Measurements from ENCODE around the gene RPTOR.

The RPTOR gene

DNA sequence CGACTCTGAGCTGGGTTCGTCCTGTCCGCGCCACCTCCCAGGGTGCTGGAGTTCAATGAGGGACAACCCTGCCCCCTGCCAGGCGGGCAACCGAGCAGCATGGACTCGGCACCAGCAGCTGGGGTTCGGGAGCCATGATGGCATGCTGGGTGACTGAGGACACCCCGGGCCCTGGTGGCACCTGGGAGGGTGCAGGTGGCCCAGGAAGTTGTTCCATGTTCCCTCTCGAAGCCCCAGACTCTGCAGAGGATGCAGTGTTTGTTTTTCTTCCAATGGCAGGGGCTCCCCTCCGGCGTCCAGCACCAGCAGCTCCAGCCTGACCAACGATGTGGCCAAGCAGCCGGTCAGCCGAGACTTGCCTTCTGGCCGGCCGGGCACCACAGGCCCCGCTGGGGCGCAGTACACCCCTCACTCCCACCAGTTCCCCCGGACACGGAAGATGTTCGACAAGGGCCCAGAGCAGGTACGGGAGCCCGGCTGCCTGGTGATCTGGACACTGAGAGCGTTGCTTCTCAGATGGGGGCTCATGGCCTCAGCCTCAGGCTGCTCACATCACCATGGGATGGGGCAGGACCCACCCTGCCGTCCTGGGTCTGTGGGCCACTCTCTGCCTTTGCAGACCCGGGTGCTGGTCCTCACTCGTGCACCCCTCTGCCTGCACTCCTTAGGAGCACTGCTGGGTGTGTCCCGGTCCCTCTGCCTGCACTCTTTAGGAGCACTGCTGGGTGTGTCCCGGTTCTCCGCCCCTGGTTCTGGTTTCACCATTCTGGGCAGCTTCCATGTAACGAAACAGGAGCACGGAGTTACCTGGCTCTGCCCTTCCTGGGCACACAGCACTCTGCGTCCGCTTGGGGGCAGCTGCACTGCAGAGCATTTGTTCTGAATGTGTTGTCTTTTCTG lies 378.8 kb downstream of the RPTOR start:
- DNase-seq: no peak

DNA sequence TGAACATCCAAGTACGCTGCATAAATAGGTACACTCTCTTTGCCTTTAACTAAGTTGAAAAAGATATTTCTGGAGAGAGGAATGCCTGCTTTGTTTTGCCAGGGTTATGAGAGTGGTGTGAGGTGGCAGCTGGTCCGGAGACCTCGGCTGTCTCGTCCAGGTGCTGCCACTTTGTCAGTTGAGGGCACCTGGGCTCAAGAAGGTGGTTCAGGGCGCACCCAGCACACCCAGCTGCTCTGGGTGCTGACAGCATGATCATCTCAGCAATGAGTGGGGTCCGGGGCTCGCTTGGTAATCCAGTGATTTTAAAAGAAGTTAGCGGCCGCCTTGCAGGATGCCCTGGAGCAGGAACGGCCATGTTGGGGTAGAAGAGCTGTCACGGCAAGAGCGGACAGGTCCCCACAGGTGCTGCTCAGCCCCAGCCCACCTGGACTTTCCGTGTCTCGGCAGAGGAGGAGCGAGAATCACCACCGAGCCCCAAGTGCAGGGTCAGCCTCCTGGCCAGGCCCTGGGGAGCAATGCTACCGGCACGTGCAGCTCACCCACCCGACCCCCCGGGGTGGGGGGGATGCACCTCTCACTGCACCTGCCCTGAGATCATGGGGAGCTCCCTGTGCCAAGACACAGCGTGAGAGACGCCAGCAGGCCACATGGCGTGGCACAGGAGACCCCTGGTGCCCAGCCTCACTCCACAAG lies 379.6 kb downstream of the RPTOR start:
- no peak for DNase-seq

DNA sequence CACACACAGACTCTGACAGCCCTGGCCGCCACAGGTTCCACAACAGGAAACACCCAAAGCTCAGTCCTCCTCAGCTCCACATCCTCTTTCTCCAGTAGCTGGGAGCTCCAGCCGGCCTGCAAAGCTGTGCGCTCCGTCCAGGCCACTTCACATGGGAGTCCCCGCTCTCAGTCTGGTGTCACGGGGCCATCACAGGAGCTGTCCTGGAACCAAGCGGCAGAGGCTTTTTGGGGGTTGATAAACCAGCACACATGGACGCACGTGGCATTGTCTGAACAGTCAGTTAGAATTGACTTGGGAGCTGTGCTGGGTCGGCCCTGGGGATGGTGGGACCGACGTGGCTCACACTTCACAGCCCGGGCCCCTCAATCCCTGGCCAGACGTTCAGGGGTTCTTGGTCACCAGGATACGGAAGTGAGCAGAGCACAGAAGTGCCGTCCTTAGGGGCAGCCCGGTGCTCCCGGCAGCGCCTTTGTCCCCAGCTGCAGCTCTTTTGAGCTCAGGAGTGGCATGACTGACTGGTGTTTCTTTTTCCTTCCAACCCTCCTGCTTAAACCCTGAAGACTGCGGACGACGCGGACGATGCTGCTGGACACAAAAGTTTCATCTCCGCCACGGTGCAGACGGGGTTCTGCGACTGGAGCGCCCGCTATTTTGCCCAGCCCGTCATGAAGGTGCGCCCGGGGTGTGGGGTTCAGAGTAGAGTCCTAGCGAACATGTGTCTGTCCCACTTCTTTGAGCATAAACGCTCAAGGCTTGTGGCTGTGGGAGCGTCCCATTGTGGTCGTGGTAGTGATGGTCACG lies 380.4 kb downstream of the RPTOR start:
- DNase-seq: no peak

DNA sequence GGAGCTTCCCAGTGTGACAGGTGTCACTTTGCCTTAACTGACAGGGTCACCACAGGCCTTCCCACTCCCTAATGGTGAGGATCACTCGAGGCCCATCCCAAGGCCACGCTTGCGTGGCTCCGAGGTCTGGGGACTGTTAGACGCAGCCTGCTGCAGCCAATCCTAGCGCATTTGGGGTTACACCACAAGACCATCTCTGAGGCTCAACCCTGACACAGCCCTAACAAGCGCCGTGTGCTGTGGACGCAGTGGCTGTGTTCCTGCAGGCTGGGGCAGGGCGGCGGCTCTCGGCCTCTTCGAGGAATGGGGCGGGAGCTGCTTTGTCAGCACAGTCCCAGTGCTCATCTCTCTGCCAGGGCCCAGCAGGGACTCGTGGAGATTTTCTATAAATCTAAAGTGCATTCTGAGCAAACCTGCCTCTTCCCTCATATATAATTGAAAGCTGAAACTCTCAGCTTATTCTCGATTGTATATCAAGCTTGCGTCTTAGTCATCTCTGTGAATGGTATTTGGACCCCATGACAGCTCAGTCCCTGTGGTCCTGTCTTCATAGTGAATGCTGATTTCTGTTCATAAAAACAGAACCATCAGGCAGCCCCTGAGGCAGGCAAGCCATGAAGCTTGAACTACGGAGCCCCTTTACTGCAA lies 381.2 kb downstream of the RPTOR start:
- DNase-seq: no peak

DNA sequence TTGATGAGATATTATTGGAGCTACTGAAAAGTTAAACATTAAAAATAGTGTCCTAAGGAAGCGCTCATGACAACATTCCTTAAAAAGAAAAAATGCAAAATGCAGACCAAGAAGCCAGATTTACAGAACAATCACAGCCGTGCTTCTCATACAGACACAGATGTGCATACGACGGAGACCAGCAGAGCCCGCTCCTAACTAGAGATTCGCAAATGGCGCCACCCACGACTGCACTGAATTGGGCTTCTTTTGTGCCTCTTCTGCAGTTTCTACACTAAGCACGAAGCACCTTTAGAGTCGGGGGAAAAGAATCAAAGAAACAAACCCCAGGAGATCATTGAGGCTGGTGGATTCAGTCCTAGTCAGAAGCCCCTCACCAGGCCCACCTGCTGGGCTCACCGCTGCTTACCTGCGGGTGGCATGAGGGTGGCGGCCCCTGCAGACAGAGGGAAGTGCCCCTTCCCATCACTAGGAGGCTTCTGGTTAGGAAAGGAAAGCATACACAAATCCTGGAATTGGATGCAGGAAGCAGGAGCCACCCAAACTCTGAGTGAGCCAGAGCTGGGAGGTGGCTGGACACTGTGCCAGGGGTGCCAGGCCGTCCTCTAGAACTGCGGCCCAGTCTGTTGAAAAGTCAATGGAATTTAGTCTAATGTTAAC lies 382.1 kb downstream of the RPTOR start:
- no peak for DNase-seq

DNA sequence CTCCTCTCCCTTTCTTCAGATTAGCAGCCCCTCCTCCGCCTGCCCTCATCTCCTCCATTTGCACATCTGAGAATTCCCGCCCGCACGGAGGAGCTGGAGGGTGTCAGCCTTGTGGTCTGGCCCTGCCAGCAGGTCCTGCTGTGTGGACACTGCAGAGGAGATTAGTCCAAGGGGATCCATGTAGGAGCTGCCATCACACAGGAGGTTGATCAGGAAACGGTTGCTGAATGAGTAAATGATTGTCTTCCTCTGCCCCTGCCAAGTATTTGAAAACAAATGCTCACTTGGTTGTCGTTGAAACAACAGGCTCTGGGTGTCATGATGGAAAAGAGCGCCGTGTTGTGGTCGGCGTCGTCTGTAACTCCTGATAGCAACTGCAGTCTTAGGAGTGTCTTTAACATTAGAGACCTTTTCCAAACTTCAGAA lies 383.2 kb downstream of the RPTOR start:
- no peak for DNase-seq

DNA sequence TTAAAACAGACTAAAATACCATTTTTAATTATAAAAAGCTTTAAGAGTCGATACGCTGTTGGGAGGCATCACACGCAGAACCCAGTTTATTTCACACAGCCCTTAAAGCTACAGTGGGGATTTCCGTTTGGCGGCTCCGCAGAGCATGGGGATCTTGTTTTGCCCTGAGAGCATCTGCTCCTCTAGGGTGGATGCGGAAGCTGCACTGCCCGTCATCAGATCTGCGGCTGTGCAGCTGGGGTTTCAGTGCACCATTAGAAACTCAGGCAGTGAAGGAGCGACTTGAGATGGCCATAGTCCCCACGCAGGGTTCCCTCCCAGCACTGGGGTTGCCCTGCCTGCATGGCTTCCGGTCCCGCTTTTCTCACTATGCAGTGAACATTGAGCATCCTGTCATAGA lies 384.8 kb downstream of the RPTOR start:
- DNase-seq: no peak

DNA sequence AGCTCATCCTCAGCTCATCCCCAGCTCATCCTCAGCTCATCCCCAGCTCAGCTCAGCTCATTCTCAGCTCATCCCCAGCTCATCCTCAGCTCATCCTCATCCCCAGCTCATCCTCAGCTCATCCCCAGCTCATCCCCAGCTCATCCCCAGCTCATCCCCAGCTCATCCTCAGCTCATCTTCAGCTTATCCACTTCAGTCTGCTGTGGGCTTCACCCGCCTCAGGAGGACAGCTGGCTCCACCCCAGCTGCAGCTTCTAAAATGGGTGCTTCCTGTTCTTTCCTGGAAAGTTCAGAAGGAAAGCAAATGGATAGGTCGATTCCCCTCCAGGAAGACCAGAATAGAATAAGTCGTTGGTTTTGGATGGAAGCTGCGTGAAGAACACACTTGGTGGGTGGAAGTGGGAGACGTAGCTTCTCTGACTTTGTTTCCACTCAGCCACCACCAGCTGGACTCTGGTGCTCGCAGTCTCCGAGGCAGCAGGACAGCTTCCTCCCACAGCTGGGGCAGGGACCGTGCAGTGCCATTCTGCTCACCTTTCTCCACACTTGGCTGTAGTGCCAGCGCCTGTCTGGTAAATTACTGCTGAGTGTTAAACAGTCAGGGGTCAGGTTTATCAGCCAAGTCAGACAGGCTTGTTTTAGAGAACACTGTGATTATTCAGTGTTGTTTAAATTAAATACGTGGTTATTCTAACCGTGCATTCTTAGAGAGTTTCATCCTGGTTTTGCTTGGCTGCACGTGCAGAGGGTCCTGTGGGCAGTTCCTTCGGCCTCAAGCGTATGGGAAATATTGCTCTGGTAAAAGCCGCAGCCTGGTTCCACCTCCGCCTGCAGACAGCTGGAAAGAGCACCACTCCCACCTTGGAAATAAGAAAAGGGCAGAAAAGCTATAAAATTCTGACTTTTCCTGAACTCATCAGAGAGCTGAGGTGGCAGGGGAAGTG lies 386.0 kb downstream of the RPTOR start:
- no peak for DNase-seq

DNA sequence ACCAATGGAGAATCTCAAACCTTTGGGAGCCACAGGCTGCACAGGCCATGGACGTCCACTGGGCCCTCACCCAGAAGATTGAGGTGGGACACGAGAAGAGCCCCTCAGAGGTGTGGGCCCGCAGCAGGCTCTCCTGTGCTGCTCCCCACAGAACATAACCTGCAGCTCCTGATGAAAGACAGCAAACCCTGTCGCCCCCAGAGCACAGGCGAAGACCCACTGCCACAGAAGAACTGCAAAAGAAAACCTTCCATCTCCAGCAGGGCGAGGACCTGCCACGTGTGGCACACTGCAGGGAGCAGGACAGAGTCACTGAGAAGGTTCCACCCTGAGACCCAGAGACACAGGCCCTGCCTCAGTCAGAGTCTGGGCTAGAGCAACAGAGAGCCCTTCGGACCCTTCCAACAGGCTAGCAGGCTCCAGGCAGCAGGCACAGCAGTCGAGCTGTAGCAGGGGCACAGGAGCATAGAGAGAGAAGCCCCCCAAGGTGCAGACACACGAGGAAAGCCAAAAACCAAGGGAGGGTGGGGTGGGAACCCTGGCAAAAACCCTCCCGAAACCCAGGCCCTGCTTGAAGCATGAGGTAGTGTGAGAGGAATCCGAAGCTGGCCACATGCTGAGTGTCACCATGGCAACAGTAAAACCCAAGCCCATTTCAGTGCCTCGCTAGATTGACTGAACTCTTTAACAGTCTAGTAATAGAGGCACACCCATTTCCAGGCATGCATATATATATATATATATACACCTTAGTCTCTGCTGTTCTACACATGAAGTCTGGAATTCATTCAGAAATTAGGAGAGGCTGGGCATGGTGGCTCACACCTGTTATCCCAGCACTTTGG lies 387.0 kb downstream of the RPTOR start:
- no peak for DNase-seq

DNA sequence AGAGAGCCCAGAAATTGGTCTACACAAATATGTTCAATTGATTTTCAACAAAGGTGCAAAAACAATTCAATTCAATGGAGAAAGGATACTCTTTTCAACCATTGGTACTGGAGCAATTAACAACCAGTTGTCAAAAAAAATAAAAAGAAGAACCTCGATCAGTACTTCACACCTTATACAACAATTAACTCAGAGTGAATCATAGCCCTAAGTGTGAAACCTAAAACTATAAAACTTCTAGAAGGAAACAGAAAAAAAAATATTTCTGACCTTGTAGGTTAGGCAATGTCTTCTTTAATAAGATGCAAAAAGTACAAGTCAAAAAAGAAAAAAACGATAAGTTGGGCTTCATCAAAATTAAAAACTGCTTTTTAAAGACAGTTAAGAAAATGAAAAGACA lies 390.9 kb downstream of the RPTOR start:
- no peak for DNase-seq

DNA sequence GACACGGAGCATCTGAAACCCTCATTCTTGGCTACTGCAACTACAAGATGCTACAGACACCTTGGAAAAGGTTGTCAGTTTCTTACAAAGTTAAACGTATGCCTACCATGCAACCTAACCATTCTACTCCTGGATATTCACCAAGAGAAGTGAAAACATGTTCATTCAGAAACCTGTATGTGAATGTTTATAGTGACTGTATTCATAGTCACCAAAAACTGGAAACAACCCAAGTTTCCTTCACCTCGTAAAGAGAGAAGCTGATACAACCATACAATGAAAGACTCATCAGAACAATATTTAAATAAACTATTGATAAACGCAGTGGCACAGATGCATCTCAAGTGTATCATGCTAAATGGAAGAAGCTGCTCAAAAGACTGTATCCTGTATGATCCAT lies 391.6 kb downstream of the RPTOR start:
- DNase-seq: no peak

DNA sequence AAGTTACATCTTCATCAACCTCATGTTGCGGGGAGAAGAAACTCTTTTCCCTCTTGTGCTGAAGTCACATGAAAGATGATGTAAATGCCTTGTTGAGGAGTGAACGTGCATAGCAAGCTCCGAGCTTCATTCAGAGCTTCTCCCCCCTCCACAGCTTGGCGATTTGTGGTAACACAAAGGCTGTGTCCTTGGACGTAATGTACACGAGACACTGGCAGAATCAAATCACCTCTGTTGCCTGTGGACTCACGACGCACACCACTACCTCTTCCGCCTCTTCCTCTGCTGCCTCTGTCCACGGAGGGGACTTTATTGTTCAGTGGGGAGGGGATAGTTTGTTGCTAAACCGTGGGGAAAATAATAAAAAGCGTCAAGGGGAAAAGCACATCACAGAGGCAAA lies 392.1 kb downstream of the RPTOR start:
- no peak for DNase-seq

DNA sequence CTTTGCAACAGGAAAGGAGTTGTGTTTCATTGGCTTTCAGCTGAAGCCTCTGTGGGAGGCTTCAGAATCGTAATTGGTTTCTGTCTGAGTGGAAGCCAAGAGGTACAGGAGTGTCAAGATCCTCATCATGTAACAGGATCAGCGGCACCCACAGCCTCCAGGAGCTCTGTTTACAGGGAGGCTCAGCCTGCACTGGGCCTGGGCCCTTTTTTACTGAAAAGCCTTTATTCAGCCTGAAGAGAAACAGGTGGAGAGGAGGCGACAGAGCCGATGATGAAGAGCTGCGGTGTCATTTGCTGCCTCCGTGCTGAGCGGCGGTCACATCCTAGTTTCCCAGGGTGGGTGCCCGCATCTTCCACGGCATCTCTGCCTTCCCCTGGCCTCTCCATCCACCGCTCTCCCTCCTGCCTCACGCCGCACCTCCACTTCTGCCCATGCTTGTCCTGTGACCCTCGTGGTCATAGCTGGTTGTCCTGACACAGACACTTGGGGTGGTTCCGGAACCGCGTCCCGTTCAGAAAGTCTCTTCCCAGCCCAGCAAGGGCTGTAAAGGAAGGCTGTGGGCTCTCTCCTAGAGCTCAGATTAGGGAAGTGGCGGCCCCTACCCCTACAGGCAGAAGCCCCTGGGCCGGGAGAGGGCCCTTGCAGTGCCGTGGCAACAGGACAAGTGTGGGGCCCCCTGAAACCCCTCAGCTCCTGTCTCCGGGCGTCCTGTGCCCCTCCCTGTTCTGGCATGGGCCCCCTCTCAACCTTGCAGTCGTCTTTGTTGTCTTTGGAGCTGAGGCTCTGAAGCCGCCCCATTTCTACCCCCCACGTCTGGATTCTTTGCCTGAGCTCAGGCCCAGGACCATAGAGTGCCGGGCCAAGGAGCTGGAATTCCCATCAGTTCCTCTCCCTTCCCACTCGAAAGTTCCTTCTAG lies 393.1 kb downstream of the RPTOR start:
- DNase-seq: peak; percentile 37

DNA sequence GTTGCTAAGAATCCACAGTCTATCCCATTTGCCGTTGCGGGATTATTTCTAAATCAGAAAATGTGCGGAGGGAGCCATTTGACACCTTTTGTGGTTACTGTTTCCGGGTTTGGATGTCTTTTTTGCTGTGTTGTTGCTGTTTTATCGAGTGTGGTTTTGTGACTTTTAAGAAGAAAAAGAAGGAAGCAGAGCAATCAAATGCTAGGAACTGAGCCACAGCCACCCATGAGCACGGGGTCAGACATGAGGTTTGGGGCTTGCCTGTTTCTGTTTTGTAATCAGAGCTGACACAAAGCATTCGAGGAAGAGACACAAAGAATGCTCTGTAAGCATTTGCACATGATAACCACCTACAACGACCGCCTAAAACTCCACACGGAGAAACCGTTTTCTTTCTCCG lies 393.9 kb downstream of the RPTOR start:
- no peak for DNase-seq

DNA sequence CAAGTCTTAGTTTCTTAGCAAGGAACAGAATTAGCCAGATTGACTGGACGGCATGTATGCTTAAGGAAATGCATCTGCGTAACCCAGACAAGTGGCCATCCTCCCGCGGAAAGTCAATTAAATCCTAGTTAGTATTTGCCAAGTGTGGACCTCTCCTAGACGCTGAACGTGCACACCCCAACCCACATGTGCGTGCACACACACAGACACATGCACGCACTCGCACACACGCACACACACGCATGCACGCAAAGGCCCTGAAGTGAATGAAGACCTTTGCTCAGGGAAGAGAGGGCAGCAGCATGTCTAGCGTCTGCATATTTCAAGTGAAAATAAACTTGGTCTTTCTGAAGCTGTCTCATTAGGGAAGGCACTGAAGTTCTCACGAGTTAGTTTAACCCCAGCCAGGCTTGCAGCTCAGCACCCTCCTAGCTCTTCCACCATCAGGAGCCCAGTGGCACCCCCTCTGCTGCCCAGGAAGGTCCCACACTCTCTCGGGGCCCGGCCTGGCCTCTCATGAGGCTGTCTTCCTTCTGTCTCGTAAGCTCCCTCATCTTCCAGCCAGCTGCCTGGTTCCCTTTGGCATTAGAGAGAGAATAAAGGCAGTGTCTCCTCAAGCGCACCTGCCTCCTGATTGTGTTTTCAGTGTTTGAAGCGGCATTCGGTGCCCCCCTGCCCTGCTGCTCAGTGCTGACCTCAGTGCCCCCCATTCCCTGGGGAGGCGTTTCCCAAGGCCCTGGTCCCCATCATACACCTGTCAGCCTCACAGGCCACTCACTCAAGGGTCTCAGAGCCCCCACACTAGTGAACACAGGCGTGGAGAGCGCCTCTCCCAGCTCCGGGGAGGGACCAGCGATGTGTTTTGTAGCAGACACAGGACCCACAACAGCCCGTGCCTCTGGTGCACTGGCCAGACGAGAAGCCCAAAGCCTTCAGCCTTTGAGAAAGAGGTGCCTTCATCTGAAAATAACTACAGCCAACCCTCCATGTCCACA lies 394.8 kb downstream of the RPTOR start:
- peak; percentile 23 for DNase-seq

DNA sequence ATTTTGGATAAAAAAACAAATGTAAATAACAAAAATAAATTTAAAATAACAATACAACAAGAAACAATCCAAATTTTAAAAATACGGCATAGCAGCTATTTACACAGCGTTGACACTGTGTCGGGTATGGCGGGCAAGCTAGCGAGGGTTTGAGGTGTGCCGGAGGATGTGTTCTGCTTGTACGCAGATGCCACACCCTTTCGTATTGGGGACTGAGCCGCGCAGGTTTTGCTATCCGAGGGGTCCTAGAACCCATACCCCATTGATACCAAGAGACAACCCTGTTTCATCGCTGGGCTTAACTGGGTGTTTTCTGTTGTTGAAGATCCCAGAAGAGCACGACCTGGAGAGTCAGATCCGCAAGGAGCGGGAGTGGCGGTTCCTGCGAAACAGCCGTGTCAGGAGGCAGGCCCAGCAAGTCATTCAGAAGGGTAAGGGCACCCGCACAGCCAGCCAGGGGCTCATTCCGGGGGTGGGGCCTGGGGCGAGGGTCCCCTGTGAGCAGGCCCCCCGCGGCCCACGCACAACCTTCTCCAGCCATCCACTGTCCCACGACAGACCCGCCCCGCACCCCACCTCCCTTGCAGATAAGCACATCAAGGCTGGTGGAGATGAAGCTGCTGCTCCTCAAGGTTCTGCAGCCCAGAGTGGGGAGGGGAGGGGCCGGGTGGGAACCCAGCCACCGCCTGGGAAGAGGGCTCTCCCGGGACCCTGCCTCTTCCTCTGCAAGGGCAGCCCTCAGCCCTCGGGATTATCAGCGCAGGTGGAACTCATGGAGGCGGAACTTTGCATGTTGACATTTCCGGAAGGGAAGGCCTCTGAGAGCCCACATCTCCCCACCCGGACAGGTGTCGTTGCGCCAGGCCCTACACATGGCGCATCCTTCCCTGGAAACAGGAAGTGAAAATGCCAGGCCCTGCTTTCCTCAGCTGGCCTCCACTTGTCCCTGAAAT lies 395.8 kb downstream of the RPTOR start:
- DNase-seq: no peak

DNA sequence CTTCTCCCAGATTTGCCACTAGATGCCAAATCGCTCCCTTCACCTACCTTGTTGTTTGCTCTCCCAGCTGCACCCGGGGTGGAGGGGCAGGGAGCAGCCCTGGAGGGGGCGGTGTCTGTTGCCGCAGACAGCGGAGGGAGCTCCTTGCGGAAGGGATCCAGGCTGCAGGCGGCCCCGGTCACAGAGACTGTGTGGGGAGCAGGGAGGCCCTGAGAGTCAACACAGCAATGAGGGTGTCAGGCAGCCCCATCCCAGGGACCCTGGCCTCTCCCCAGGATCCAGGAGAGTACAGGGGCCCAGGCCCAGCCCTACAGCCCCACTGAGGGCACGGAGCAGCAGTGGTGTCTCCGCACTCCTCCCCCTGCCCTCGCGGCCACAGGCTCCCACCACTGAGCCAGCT lies 396.5 kb downstream of the RPTOR start:
- no peak for DNase-seq
